ENCODE data around the gene TIMM44. TPM values are rescaled to one million over a fixed set of nuclear protein-coding genes. Genes with fewer than 3 reads are reported as not detected.
A peak's percentile ranks its signal among the peaks of the same experiment; 100 is the strongest.

Gene TIMM44
- total RNA-seq, 1 donor from 2014 or later = 97.6 TPM

DNA sequence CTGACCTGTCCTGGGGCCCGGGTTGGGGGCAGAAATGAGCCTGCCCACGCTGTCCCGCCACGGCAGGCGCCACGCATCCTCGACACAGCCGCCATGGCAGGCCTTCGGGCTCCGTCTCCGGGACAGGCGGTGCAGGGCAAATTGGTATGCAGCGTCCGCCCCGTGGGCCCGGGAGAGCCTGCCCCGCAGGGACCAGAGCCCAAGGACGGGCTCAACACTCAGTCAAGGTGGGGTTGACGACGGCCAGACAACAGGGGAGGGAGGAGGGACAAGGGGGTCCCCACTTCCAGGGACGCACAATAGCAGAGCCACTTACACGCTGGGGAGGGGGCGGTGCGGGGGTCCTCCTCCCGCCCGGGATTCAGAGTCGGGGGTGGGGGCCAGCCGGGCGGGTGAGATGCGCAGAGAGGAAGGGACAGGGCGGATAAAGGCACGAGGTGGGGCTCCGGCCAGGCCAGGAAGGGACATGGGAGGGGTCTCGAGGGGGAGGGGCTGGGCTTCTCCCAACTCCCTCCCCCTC lies 18.8 kb downstream of the TIMM44 start:
- no peaks in the 10 kb centered on the region for H3K9me3 Mint-ChIP-seq
- H3K27me3 Mint-ChIP-seq (ENCODE audit: low read depth) = peaks cover 16% of the 10 kb centered on the region
- no peaks in the 10 kb centered on the region for H3K36me3 Mint-ChIP-seq (ENCODE audit: low read depth)
- H3K4me1 Mint-ChIP-seq = peaks cover 29% of the 10 kb centered on the region
- no peak overlapping the region for H3K27ac Mint-ChIP-seq (ENCODE audit: unreplicated experiment)
- peak overlapping the region; percentile 73 for H3K4me3 Mint-ChIP-seq
- TF ChIP-seq, protein P1, sequence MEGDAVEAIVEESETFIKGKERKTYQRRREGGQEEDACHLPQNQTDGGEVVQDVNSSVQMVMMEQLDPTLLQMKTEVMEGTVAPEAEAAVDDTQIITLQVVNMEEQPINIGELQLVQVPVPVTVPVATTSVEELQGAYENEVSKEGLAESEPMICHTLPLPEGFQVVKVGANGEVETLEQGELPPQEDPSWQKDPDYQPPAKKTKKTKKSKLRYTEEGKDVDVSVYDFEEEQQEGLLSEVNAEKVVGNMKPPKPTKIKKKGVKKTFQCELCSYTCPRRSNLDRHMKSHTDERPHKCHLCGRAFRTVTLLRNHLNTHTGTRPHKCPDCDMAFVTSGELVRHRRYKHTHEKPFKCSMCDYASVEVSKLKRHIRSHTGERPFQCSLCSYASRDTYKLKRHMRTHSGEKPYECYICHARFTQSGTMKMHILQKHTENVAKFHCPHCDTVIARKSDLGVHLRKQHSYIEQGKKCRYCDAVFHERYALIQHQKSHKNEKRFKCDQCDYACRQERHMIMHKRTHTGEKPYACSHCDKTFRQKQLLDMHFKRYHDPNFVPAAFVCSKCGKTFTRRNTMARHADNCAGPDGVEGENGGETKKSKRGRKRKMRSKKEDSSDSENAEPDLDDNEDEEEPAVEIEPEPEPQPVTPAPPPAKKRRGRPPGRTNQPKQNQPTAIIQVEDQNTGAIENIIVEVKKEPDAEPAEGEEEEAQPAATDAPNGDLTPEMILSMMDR (conservative IDR thresholded peaks at IDR 0.05) = no peak
- DNase-seq (ENCODE audit: low read depth, low spot score) = no peak

DNA sequence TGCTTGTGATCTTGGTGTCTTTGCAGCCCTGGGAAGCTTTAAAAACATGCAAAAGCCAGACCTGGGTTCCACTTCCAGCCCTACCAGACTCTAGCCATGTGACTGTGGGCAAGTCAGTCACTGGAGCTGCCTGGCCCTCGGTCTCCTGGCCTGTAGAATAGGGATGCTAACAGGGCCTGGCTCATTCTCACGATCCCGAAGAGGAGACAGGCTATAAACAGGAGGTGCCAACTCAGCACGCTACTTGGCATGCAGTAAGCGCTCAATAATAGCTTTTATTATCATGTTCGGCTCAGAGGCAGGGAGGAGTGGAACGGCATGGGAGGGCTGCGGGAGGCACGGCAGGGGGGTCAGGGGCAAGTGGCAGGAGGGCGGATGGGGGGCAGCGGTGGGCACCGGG lies 19.2 kb downstream of the TIMM44 start:
- no peaks in the 10 kb centered on the region for H3K36me3 Mint-ChIP-seq (ENCODE audit: low read depth)
- H3K4me3 Mint-ChIP-seq = peak overlapping the region; percentile 91
- peaks cover 32% of the 10 kb centered on the region for H3K4me1 Mint-ChIP-seq
- no peak for DNase-seq (ENCODE audit: low read depth, low spot score)
- TF ChIP-seq, protein P1 (conservative IDR thresholded peaks at IDR 0.05) = no peak
- H3K9me3 Mint-ChIP-seq = no peaks in the 10 kb centered on the region
- no peak overlapping the region for H3K27ac Mint-ChIP-seq (ENCODE audit: unreplicated experiment)
- H3K27me3 Mint-ChIP-seq (ENCODE audit: low read depth) = peaks cover 20% of the 10 kb centered on the region

- Mint-ChIP-seq H3K4me1 (peaks cover 27% of the 10 kb centered on the region), H3K4me3 (peak overlapping the region; percentile 91), H3K27me3 (ENCODE audit: low read depth) (peaks cover 24% of the 10 kb centered on the region), H3K27ac (ENCODE audit: unreplicated experiment) (no peak overlapping the region), H3K36me3 (ENCODE audit: low read depth) (no peaks in the 10 kb centered on the region), H3K9me3 (no peaks in the 10 kb centered on the region)
- TF ChIP-seq, protein P1 (conservative IDR thresholded peaks at IDR 0.05) = no peak
- no peak for DNase-seq (ENCODE audit: low read depth, low spot score)
Observed at GRCh38 chr19:7923295-7924191, 19.9 kb downstream of the TIMM44 start.

GRCh38 chr19:7922836-7923195 lies 20.6 kb downstream of the TIMM44 start:
- H3K4me1 Mint-ChIP-seq = peaks cover 22% of the 10 kb centered on the region
- H3K9me3 Mint-ChIP-seq = no peaks in the 10 kb centered on the region
- peak overlapping the region; percentile 70 for H3K4me3 Mint-ChIP-seq
- H3K27me3 Mint-ChIP-seq (ENCODE audit: low read depth) = peaks cover 29% of the 10 kb centered on the region
- no peak overlapping the region for H3K27ac Mint-ChIP-seq (ENCODE audit: unreplicated experiment)
- TF ChIP-seq, protein P1 (conservative IDR thresholded peaks at IDR 0.05) = no peak
- DNase-seq (ENCODE audit: low read depth, low spot score) = no peak
- no peaks in the 10 kb centered on the region for H3K36me3 Mint-ChIP-seq (ENCODE audit: low read depth)

- no peak for DNase-seq (ENCODE audit: low read depth, low spot score)
- Mint-ChIP-seq H3K9me3 (no peaks in the 10 kb centered on the region), H3K27ac (ENCODE audit: unreplicated experiment) (no peak overlapping the region), H3K27me3 (ENCODE audit: low read depth) (peaks cover 33% of the 10 kb centered on the region), H3K36me3 (ENCODE audit: low read depth) (no peaks in the 10 kb centered on the region), H3K4me3 (peak overlapping the region; percentile 89), H3K4me1 (peaks cover 22% of the 10 kb centered on the region)
- TF ChIP-seq, protein P1 (conservative IDR thresholded peaks at IDR 0.05) = no peak
Observed at GRCh38 chr19:7921967-7922835, 21.3 kb downstream of the TIMM44 start.

Measured in neural crest cell (in vitro differentiated cells).